PC-3 (cell line): Measurements from ENCODE around the gene RAP1GAP2. TPM values are rescaled to one million over a fixed set of nuclear protein-coding genes. Genes with fewer than 3 reads are reported as not detected.

ENCODE experiments used
- ATAC-seq: fragments of 200-7000 bp; cut with Tn5 transposase; 2 replicates; pipeline ENCODE4 v1.9.1; 2020; ENCODE audit warnings: mild to moderate bottlenecking, moderate library complexity
- BruUV-seq: library from RNA; stranded (reverse); fragments of 400-500 nt; replicated peaks from 2 replicates; lab custom pipeline; 2021; lab: Mats Ljungman, UMichigan
- CTCF ChIA-PET: fragments of 300-600 bp; sonication (Branson Sonifier 250); formaldehyde crosslinking; loops from one replicate; lab custom pipeline; 2022; ENCODE audit warnings: antibody characterized with exemption; lab: Charles Lee
- POLR2A ChIA-PET: fragments of 300-600 bp; sonication (Branson Sonifier 250); formaldehyde crosslinking; loops from one replicate; lab custom pipeline; 2022; ENCODE audit warnings: antibody characterized with exemption; ENCODE audit not compliant: unreplicated experiment; lab: Charles Lee
- DNase-seq: peaks from one replicate; pipeline ENCODE4 v3.0.0-alpha.2; 2015
- H2AFZ ChIP-seq: fragments of 300-600 bp; sonication (generic); 2 replicates; pipeline ENCODE4 v1.6.0; 2016; ENCODE audit warnings: antibody characterized with exemption, low read length
- H3F3A ChIP-seq: fragments of 300-600 bp; sonication (generic); one replicate; pipeline ENCODE4 v1.6.0; 2017; ENCODE audit warnings: antibody characterized with exemption, low read length, control low read depth, mild to moderate bottlenecking; ENCODE audit not compliant: unreplicated experiment
- H3K27ac ChIP-seq: fragments of 300-600 bp; sonication (generic); 2 replicates; pipeline ENCODE4 v1.5.1; 2016; ENCODE audit warnings: mild to moderate bottlenecking, low read length
- H3K27me3 ChIP-seq: fragments of 300-600 bp; sonication (generic); 2 replicates; pipeline ENCODE4 v1.6.1; 2016; ENCODE audit warnings: low read length, mixed read lengths
- H3K36me3 ChIP-seq: fragments of 300-600 bp; sonication (generic); 2 replicates; pipeline ENCODE4 v1.6.1; 2016; ENCODE audit warnings: low read depth, mixed run types, low read length, mixed read lengths
- H3K4me1 ChIP-seq: fragments of 300-600 bp; sonication (generic); 2 replicates; pipeline ENCODE4 v1.5.1; 2016; ENCODE audit warnings: low read length; ENCODE audit not compliant: insufficient read depth
- H3K4me2 ChIP-seq: fragments of 300-600 bp; sonication (generic); 2 replicates; pipeline ENCODE4 v1.6.0; 2016; ENCODE audit warnings: low read length
- H3K4me3 ChIP-seq: fragments of 300-600 bp; sonication (generic); 2 replicates; pipeline ENCODE4 v1.5.1; 2016; ENCODE audit warnings: mild to moderate bottlenecking, low read length, mixed read lengths
- H3K79me2 ChIP-seq: fragments of 300-600 bp; sonication (generic); 2 replicates; pipeline ENCODE4 v1.6.1; 2017; ENCODE audit warnings: low read length, mixed read lengths
- H3K9ac ChIP-seq: fragments of 300-600 bp; sonication (generic); 2 replicates; pipeline ENCODE4 v1.6.0; 2016; ENCODE audit warnings: mild to moderate bottlenecking, low read length
- H3K9me2 ChIP-seq: fragments of 300-600 bp; sonication (generic); replicated peaks from 2 replicates; pipeline ENCODE4 v1.6.1; 2016; ENCODE audit warnings: mixed run types, low read length, mixed read lengths
- H3K9me3 ChIP-seq: fragments of 300-600 bp; sonication (generic); 2 replicates; pipeline ENCODE4 v1.6.1; 2016; ENCODE audit warnings: low read length, mixed read lengths
- H4K20me1 ChIP-seq: fragments of 300-600 bp; sonication (generic); 2 replicates; pipeline ENCODE4 v1.6.1; 2016; ENCODE audit warnings: low read length, mixed read lengths
- EZH2 ChIP-seq: fragments of 300-600 bp; sonication (generic); IDR thresholded peaks from one replicate; pipeline ENCODE4 v1.6.1; 2017; ENCODE audit warnings: antibody characterized with exemption, mild to moderate bottlenecking, low read length; ENCODE audit not compliant: unreplicated experiment
- EZH2phosphoT487 ChIP-seq: fragments of 300-600 bp; sonication (generic); IDR thresholded peaks from 2 replicates; pipeline ENCODE4 v1.6.1; 2018; ENCODE audit warnings: mild to moderate bottlenecking, antibody characterized with exemption, low read length, borderline replicate concordance
- intact Hi-C: fragments of 100-400 bp; cut with micrococcal nuclease; formaldehyde crosslinking; loops from 2 replicates; pipeline ENCODE4 v1.9.0; 2023
- total RNA-seq: library from RNA; depleted of rRNA; stranded (reverse); fragments of >200 nt; gene quantifications from 2 replicates; pipeline ENCODE4 v1.2.3, GENCODE V29; 2014
- TF ChIP-seq, protein P1 (sequence below): fragments of 300-600 bp; sonication (generic); conservative IDR thresholded peaks from 2 replicates; pipeline ENCODE4 v1.5.1; 2017; ENCODE audit warnings: antibody characterized with exemption, low read depth, mild to moderate bottlenecking, low read length

Gene RAP1GAP2
- total RNA-seq, 1 experiment from 2014 or later: 14.5 TPM

- H3F3A ChIP-seq: no peaks in the 10 kb centered on the region
- H2AFZ ChIP-seq: no peak overlapping the region
- CTCF ChIA-PET: no interaction called here
- H3K27ac ChIP-seq: no peak overlapping the region
- no peak overlapping the region for H3K4me3 ChIP-seq
- no TSS peak for BruUV-seq
- no peaks in the 10 kb centered on the region for H3K79me2 ChIP-seq
- DNase-seq (no peak), ATAC-seq (no peak)
- H3K4me2 ChIP-seq: no peak overlapping the region
- peaks cover 10% of the 10 kb centered on the region for H3K4me1 ChIP-seq
- intact Hi-C loops: no loop called here
- POLR2A ChIA-PET: no interaction called here
- H3K27me3 ChIP-seq: no peaks in the 10 kb centered on the region
- no peaks in the 10 kb centered on the region for H3K9me2 ChIP-seq
- no peaks in the 10 kb centered on the region for H3K36me3 ChIP-seq
- no peaks in the 10 kb centered on the region for H3K9me3 ChIP-seq
- H4K20me1 ChIP-seq: no peaks in the 10 kb centered on the region
- no peak overlapping the region for H3K9ac ChIP-seq
- TF ChIP-seq EZH2 (no peak), EZH2phosphoT487 (no peak)
- TF ChIP-seq, protein P1, sequence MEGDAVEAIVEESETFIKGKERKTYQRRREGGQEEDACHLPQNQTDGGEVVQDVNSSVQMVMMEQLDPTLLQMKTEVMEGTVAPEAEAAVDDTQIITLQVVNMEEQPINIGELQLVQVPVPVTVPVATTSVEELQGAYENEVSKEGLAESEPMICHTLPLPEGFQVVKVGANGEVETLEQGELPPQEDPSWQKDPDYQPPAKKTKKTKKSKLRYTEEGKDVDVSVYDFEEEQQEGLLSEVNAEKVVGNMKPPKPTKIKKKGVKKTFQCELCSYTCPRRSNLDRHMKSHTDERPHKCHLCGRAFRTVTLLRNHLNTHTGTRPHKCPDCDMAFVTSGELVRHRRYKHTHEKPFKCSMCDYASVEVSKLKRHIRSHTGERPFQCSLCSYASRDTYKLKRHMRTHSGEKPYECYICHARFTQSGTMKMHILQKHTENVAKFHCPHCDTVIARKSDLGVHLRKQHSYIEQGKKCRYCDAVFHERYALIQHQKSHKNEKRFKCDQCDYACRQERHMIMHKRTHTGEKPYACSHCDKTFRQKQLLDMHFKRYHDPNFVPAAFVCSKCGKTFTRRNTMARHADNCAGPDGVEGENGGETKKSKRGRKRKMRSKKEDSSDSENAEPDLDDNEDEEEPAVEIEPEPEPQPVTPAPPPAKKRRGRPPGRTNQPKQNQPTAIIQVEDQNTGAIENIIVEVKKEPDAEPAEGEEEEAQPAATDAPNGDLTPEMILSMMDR: no peak
Measured at GRCh38 chr17:2921443-2921842, 125.2 kb downstream of the RAP1GAP2 start.

- no peak overlapping the region for H3K27ac ChIP-seq
Measured at GRCh38 chr17:2924211-2924610, 128.0 kb downstream of the RAP1GAP2 start.

GRCh38 chr17:2925011-2925410 is 128.8 kb downstream of the RAP1GAP2 start:
- intact Hi-C loops: no loop called here

More at GRCh38 chr17:2924211-2924610, 128.0 kb downstream of the RAP1GAP2 start:
- intact Hi-C loops: no loop called here
- H3K9ac ChIP-seq: no peak overlapping the region
- H3K9me2 ChIP-seq: no peaks in the 10 kb centered on the region
- POLR2A ChIA-PET: no interaction called here
- H2AFZ ChIP-seq: no peak overlapping the region
- no peak for ATAC-seq
- no peaks in the 10 kb centered on the region for H3K27me3 ChIP-seq
- no peaks in the 10 kb centered on the region for H4K20me1 ChIP-seq
- TF ChIP-seq, protein P1: no peak
- TF ChIP-seq EZH2 (no peak), EZH2phosphoT487 (no peak)
- no peaks in the 10 kb centered on the region for H3K79me2 ChIP-seq
- no peak overlapping the region for H3K4me3 ChIP-seq
- no peaks in the 10 kb centered on the region for H3K9me3 ChIP-seq
- CTCF ChIA-PET: no interaction called here
- no peaks in the 10 kb centered on the region for H3K36me3 ChIP-seq
- H3F3A ChIP-seq: no peaks in the 10 kb centered on the region
- H3K4me2 ChIP-seq: no peak overlapping the region
- peaks cover 11% of the 10 kb centered on the region for H3K4me1 ChIP-seq
- no peak for DNase-seq
- no TSS peak for BruUV-seq

More at GRCh38 chr17:2925011-2925410, 128.8 kb downstream of the RAP1GAP2 start:
- peaks cover 11% of the 10 kb centered on the region for H3K4me1 ChIP-seq
- no peak overlapping the region for H2AFZ ChIP-seq
- BruUV-seq: no TSS peak
- H3K27me3 ChIP-seq: no peaks in the 10 kb centered on the region
- no peak overlapping the region for H3K27ac ChIP-seq
- CTCF ChIA-PET: no interaction called here
- no peaks in the 10 kb centered on the region for H3K79me2 ChIP-seq
- no peak overlapping the region for H3K4me2 ChIP-seq
- no peak overlapping the region for H3K9ac ChIP-seq
- H3K36me3 ChIP-seq: no peaks in the 10 kb centered on the region
- no peaks in the 10 kb centered on the region for H4K20me1 ChIP-seq
- no peaks in the 10 kb centered on the region for H3K9me2 ChIP-seq
- H3K4me3 ChIP-seq: no peak overlapping the region
- H3K9me3 ChIP-seq: no peaks in the 10 kb centered on the region
- no peak for DNase-seq
- TF ChIP-seq EZH2 (no peak), EZH2phosphoT487 (no peak)
- TF ChIP-seq, protein P1: no peak
- no peaks in the 10 kb centered on the region for H3F3A ChIP-seq
- POLR2A ChIA-PET: no interaction called here
- ATAC-seq: no peak
